Neural progenitor cell (in vitro differentiated cells): ENCODE results near the gene PREP. TPM values are rescaled to one million over a fixed set of nuclear protein-coding genes. Genes with fewer than 3 reads are reported as not detected.

Experiments used
- DNase-seq: peaks from one replicate; pipeline ENCODE4 v3.0.0-alpha.2; 2016; ENCODE audit warnings: low spot score
- H2AFZ ChIP-seq: fragments of 200-600 bp; sonication (generic); replicated peaks from 2 replicates; pipeline ENCODE4 v1.6.1; 2016; ENCODE audit warnings: antibody characterized with exemption
- H3F3A ChIP-seq: fragments of 200-600 bp; sonication (generic); 2 replicates; pipeline ENCODE4 v1.6.1; 2016; ENCODE audit warnings: antibody characterized with exemption, low read depth
- H3K27ac ChIP-seq: fragments of 200-600 bp; sonication (generic); 2 replicates; pipeline ENCODE4 v1.5.1; 2016; ENCODE audit warnings: mild to moderate bottlenecking
- H3K27me3 ChIP-seq: fragments of 200-600 bp; sonication (generic); 2 replicates; pipeline ENCODE4 v1.6.1; 2016; ENCODE audit warnings: mild to moderate bottlenecking, moderate library complexity
- H3K36me3 ChIP-seq: fragments of 200-600 bp; sonication (generic); 2 replicates; pipeline ENCODE4 v1.5.1; 2016
- H3K4me1 ChIP-seq: fragments of 200-600 bp; sonication (generic); 2 replicates; pipeline ENCODE4 v1.6.1; 2016; ENCODE audit warnings: mixed run types
- H3K4me2 ChIP-seq: fragments of 200-600 bp; sonication (generic); 2 replicates; pipeline ENCODE4 v1.6.1; 2016
- H3K4me3 ChIP-seq: fragments of 200-600 bp; sonication (generic); 2 replicates; pipeline ENCODE4 v1.5.1; 2016
- H3K79me2 ChIP-seq: fragments of 200-600 bp; sonication (generic); 2 replicates; pipeline ENCODE4 v1.6.1; 2016; ENCODE audit warnings: low read depth
- H3K9ac ChIP-seq: fragments of 200-600 bp; sonication (generic); 2 replicates; pipeline ENCODE4 v1.6.1; 2016
- H3K9me3 ChIP-seq: fragments of 200-600 bp; sonication (generic); 2 replicates; pipeline ENCODE4 v1.5.1; 2016; ENCODE audit warnings: low read depth
- H4K20me1 ChIP-seq: fragments of 200-600 bp; sonication (generic); 2 replicates; pipeline ENCODE4 v1.6.1; 2016; ENCODE audit warnings: low read depth
- H3K27ac Mint-ChIP-seq: 3 replicates; pipeline ENCODE4 v1.8.0; 2021; ENCODE audit warnings: mixed read lengths
- H3K27me3 Mint-ChIP-seq: 2 replicates; pipeline ENCODE4 v1.8.0; 2022; ENCODE audit warnings: low read depth, mild to moderate bottlenecking, inconsistent platforms, moderate library complexity, mixed read lengths; ENCODE audit not compliant: insufficient read depth
- H3K36me3 Mint-ChIP-seq: 3 replicates; pipeline ENCODE4 v1.8.0; 2021; ENCODE audit warnings: mixed read lengths
- H3K4me1 Mint-ChIP-seq: 3 replicates; pipeline ENCODE4 v1.8.0; 2021; ENCODE audit warnings: mixed read lengths
- H3K4me3 Mint-ChIP-seq: 3 replicates; pipeline ENCODE4 v1.8.0; 2021; ENCODE audit warnings: mild to moderate bottlenecking, moderate library complexity, mixed read lengths
- H3K9me3 Mint-ChIP-seq: 3 replicates; pipeline ENCODE4 v1.8.0; 2020; ENCODE audit warnings: mixed read lengths
- CTCF ChIP-seq: fragments of 200-600 bp; sonication (generic); IDR thresholded peaks from 2 replicates; pipeline ENCODE4 v1.5.1; 2017; ENCODE audit warnings: antibody characterized with exemption, mild to moderate bottlenecking
- EZH2 ChIP-seq: fragments of 200-600 bp; sonication (generic); IDR thresholded peaks from 2 replicates; pipeline ENCODE4 v1.6.1; 2017; ENCODE audit warnings: antibody characterized with exemption, mild to moderate bottlenecking, moderate library complexity
- EZH2phosphoT487 ChIP-seq: fragments of 200-600 bp; sonication (generic); IDR thresholded peaks from 2 replicates; pipeline ENCODE4 v1.6.1; 2017; ENCODE audit warnings: antibody characterized with exemption
- total RNA-seq: library from RNA; depleted of rRNA; stranded (reverse); fragments of >200 nt; gene quantifications from 2 replicates; pipeline ENCODE4 v1.2.3, GENCODE V29; 2015; ENCODE audit warnings: low replicate concordance

The PREP gene
- total RNA-seq, 1 donor from 2014 or later = 28.6 TPM

- Histone ChIP-seq H3K79me2 (no peaks in the 10 kb centered on the region), H3K27ac (no peak overlapping the region), H3K36me3 (no peaks in the 10 kb centered on the region), H2AFZ (no peak overlapping the region), H3K4me2 (no peak overlapping the region), H3K27me3 (no peaks in the 10 kb centered on the region), H3K4me3 (no peak overlapping the region), H4K20me1 (no peaks in the 10 kb centered on the region), H3K9me3 (no peaks in the 10 kb centered on the region), H3K4me1 (no peaks in the 10 kb centered on the region), H3F3A (no peaks in the 10 kb centered on the region), H3K9ac (no peak overlapping the region)
- DNase-seq = no peak
- Mint-ChIP-seq H3K27me3 (no peaks in the 10 kb centered on the region), H3K36me3 (no peaks in the 10 kb centered on the region), H3K4me3 (no peak overlapping the region), H3K9me3 (peaks cover 1% of the 10 kb centered on the region), H3K27ac (no peak overlapping the region), H3K4me1 (peaks cover 3% of the 10 kb centered on the region)
- TF ChIP-seq EZH2phosphoT487 (no peak), CTCF (no peak), EZH2 (no peak)
These were observed 42.6 kb upstream of the PREP start for GRCh38 chr6:105445481-105445880.

- Mint-ChIP-seq H3K36me3 (no peaks in the 10 kb centered on the region), H3K4me1 (peaks cover 3% of the 10 kb centered on the region), H3K9me3 (no peaks in the 10 kb centered on the region), H3K27ac (no peak overlapping the region), H3K27me3 (no peaks in the 10 kb centered on the region), H3K4me3 (no peak overlapping the region)
- H3K27me3 ChIP-seq = no peaks in the 10 kb centered on the region
- H3K27ac ChIP-seq = no peak overlapping the region
- H2AFZ ChIP-seq = no peak overlapping the region
- no peaks in the 10 kb centered on the region for H3F3A ChIP-seq
- no peaks in the 10 kb centered on the region for H4K20me1 ChIP-seq
- DNase-seq = no peak
- no peaks in the 10 kb centered on the region for H3K36me3 ChIP-seq
- H3K79me2 ChIP-seq = no peaks in the 10 kb centered on the region
- no peak overlapping the region for H3K4me2 ChIP-seq
- no peak overlapping the region for H3K4me3 ChIP-seq
- no peak overlapping the region for H3K9ac ChIP-seq
- no peaks in the 10 kb centered on the region for H3K9me3 ChIP-seq
- TF ChIP-seq EZH2 (no peak), EZH2phosphoT487 (no peak), CTCF (no peak)
- H3K4me1 ChIP-seq = no peaks in the 10 kb centered on the region
These were observed 41.1 kb upstream of the PREP start for GRCh38 chr6:105443941-105444340.

DNA sequence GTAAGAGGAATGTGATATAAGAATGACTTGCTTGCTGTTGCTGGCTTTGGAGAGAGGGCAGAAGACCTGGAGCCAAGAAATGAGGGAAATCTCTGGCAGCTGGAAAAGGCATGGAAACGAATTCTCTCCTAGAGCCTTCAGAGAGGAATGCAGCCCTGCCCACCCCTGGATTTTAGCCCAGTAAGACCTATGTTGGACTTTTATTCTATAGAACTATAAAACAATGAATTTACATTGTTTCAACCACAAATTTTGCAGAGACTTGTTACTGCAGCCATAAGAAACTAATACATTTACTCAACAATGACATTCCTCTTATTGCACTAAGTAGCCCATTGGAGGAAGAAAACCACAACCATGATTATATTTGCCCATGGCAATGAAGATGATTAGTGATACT, 39.5 kb upstream of the PREP start:
- no peaks in the 10 kb centered on the region for H3K27me3 ChIP-seq
- no peak overlapping the region for H3K27ac ChIP-seq
- no peaks in the 10 kb centered on the region for H3K9me3 ChIP-seq
- Mint-ChIP-seq H3K9me3 (no peaks in the 10 kb centered on the region), H3K4me3 (no peak overlapping the region), H3K36me3 (no peaks in the 10 kb centered on the region), H3K27me3 (no peaks in the 10 kb centered on the region), H3K4me1 (peaks cover 3% of the 10 kb centered on the region), H3K27ac (no peak overlapping the region)
- no peak overlapping the region for H2AFZ ChIP-seq
- no peak for TF ChIP-seq EZH2
- TF ChIP-seq CTCF = no peak
- TF ChIP-seq EZH2phosphoT487 = no peak
- H3K79me2 ChIP-seq = no peaks in the 10 kb centered on the region
- H3F3A ChIP-seq = no peaks in the 10 kb centered on the region
- no peaks in the 10 kb centered on the region for H3K36me3 ChIP-seq
- no peak overlapping the region for H3K9ac ChIP-seq
- DNase-seq = no peak
- H3K4me3 ChIP-seq = no peak overlapping the region
- H3K4me1 ChIP-seq = no peaks in the 10 kb centered on the region
- H3K4me2 ChIP-seq = no peak overlapping the region
- no peaks in the 10 kb centered on the region for H4K20me1 ChIP-seq
